NCI-H1417 treated with DMSO at 0.1 percent for 48 hours (cell line): Measurements from ENCODE around the gene CDH15.
"Not testable (repeated sequence)": the region's sequence is repeated elsewhere in the genome, so short reads cannot be mapped to it uniquely, and the experiment has no call there.

Experiments
- DNase-seq: peaks from one replicate; lab custom pipeline; 2025; lab: John Stamatoyannopoulos, UW

CDH15 gene

GRCh38 chr16:89155851-89156739 lies 15.5 kb upstream of the CDH15 start:
- no peak for DNase-seq

GRCh38 chr16:89156740-89157645 lies 14.6 kb upstream of the CDH15 start:
- no peak for DNase-seq

DNA sequence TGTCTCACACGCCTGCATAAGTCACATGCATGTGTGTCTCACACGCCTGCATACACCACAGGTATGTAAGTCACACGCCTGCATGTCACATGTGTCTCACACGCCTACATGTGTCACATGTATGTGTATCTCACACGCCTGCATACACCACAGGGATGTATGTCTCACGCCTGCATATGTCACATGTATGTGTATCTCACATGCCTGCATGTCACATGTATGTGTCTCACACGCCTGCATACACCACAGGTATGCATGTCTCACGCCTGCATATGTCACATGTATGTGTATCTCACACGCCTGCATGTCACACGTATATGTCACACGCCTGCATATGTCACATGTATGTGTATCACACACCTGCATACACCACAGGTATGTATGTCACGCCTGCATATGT lies 13.8 kb upstream of the CDH15 start:
- no peak for DNase-seq

DNA sequence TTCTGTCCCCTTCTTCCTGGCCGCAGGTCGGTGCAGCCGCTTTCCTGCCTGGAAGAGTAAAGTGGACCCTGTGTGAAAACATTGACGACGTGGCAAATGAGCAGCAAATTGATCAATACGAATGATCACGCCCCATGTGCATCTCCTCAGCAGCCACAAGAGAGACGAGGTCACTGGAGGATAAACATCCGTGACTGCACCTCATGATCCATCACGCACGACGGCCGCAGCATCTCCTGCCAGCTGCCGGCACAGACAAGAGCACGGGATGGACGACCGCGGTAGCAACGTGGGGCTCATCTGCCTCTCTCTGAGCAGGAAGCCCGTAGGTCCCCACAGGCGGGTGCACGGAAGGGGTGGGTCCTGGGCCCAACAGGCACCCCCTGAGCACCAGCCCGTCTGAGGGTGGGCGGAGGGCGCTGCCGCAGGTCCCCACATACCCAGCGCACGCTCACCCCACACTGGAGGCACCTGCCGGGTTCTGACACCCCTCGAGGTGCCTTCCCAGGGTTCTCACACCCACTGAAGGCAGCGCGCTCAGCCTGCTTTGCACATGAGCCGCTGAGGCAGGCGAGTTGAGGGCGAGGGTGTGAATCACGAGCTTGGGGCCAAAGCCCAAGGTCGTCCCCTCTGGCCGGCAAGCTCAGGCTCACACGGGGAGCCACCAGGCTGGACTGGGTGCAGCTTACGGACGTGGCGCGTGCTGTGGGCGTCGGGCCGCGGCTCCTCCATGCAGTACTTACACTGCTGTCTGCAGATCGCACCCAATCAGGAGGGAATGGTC lies 12.3 kb upstream of the CDH15 start:
- DNase-seq = no peak

DNA sequence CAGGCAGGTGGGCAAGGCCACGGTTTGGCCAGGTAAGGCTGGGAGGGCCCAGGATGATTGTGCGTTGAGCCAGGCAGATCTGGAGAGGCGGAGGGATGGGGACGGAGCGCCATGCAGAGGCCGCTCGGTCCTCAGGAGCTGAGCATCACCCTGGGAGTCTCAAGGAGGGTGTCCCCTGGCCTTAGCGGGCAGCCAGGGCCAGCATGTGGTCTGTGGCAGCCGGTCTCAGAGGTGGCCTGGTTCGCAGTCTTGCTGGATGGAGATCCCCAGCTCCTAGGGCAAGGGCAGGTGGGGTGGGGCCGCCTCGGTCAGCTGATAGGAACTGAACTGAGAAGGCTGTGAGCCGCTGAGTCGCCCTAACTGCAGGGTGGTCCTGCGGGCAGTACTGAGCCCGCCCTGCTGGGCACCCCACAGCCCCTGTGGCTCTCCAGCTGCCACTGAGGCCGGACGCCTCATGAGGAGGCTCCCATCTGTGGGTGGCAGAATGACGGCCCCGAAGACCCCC lies 11.6 kb upstream of the CDH15 start:
- no peak for DNase-seq

DNA sequence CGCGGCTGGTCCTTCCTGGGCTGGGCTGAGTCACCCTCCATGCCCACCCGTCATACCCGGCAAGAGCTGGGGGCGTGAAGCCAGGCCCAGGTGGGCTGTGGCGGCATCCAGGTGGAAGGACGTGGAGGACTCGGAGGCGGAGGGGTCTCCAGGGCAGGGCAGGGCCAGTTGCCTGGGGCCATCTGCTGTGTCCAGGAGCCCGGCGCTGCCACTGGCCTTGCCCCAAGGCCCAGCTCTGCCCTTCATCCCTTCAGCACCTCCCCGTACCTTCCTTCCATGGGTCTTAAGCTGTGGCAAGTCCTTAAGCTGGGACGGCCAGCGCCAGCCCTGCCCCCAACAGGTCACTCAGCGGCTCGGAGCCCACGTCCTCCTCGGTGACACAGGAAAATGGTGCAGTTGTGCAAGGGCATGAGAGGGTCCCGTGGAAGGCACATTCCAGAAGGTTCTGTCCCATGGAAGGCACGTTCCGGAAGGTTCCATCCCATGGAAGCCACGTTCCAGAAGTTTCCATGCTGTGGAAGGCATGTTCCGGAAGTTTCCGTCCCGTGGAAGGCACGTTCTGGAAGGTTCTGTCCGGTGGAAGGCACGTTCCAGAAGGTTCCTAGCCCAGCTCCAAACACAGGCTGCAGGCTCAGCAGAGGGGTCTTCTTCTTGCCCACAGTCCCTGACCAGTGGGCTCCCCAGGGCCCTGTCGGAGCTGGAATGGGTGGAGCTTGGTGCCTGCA lies 10.4 kb upstream of the CDH15 start:
- no peak for DNase-seq

DNA sequence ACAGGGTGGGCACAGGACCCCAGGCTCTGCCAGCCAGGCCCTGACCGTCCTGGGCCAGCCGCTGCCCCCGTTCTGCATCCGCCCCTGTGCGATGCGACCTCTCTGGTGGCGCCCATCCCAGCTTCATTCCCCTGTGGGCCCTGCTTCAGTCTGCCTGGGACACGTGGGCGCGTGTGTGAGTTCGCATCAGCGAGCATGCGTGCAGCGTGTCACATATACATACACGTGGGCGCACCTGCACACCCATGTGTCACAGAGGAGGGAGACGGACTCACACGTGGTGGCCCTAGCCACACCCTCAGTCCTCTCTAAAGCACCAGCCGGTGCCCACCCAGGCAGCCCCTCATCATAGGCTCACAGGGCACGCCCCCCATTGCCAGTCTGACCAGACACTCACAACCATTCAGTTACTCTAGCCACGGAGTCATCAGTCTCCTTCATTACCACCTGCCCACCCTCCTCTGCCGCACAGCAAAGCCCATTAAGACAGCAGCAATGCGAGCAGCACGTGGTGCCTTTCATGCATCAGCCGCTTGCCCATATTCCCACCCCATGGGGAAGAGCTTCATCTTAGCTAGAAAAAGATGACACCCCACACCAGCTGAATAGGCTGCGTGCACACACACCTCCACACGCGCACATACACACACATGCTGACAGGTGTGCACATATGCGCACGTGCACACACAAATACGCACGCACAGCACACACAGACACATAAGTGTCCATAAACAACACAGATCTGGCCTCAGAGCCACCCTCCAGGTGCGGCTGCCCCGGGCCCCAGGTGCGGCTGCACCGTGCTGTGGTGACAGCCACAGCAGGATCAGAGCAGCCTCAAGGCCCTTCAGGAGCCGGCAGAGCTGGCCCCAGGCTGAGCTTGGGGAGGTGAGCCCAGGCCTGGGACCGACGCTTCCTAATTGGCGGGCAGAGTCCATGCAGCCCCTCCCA lies 9.5 kb upstream of the CDH15 start:
- no peak for DNase-seq

DNA sequence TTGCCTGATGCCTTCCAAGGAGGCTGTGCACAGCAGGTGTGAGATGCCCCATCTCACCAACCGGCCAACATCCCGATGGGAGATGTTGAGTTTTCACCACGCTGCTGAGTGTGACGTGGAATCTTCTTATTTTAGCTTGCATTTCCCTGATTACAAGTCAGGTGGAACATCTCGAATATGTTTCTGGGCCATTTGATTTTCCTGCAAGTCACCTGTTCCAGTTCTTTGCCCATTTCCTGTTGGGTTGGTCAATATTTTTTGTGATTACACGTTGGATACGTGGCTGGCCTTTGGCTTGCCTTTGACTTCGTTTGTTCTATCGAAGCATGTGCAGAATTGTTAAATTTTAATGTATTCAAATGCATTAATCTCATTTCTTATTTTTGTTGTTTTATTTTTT lies 8.3 kb upstream of the CDH15 start:
- DNase-seq = no peak

DNA sequence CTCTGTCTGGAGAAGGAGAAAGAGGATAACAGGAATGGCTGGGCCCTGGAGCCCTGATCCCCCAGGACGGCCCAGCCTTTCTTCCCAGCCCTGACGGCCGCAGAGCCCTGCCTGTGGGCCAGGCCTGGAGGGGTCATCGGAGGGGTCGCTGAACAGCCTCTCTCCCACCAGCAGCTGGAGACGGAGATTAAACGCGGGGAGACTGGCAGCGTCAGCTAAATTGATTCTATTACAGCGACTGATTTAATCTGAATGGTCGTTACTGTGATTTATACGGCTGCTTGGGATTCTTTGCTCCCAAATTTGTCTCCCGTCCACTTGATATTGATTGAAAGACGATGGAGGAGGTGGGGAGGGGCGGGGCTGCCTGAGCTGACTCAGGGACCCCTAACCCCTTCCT lies 7.1 kb upstream of the CDH15 start:
- DNase-seq = no peak

DNA sequence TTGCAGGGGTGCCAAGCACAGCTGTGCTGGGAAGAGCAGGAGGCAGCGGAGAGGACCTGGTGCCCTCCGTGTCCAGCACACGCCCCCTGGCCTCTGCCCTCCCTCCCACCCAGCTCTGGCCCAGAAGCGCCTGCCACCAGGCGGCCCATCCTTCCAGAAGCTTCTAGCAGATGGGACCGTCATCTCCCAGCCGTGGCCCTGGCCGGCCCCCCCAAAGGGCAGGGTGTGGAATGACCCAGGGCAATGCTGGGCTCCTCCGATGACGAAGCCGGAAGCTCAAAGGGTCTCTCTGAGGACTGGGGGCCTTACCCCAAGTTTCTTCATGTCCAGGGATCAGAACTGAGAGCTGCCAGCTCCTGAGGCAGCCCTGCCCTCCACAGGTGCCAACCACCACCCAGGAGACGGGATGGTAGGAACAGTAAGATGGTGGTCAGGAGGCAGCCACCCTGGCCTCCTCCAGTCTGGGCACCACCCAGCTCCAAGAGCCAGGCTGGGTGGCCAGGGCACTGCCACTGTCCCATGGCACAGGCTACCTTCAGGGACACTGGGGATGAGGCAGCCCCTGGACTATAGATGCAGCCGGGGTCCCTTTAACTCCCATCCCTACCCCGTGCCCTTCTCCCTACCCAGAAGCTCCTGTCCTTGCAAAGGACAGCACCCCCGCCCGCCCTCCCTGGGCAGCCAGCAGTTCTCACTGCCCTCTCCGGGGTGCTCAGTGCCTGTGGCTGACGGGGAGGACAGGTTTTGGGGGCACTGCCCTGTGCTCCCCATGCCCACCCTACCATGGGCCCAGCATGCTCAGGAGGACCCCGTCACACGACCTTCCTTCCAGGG lies 6.5 kb upstream of the CDH15 start:
- no peak for DNase-seq

- DNase-seq = not testable (repeated sequence)
These were observed 5.9 kb upstream of the CDH15 start for GRCh38 chr16:89165681-89165979.

DNA sequence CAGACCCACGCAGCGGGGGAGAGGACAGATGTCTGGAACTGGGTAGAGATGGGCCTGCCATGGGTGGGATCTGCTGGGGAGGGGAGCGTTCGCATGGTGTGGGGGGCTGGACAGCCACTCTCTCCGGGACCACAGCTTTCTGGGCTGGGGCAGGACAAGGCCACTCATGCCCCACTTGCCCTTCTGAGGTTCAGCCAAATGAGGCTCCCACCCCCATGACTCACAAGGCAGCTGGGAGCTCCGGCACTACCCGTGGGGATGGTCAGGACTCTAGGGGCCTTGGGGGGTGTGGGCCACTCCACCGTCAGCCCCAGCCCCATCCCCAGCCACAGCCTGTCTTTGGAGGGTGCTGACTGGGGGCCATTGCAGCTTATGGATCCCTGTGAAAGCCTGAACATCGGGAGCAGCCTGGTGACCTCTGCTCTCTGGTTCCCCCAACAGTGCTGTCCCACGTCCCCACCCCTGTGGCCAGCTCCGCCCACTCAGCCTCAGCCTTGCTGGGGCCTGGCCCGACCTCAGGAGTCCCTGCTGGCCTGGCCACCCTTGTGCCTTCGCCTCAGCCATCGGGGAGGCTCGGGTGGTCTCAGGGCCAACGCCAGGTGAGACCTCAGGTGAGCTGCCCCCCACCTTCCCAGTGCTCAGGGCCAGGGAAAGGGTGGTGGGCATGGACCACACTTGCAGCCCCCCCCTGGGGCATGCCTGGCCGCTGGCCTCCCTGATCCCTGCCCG lies 4.7 kb upstream of the CDH15 start:
- no peak for DNase-seq

GRCh38 chr16:89167425-89167941 lies 4.1 kb upstream of the CDH15 start:
- no peak for DNase-seq

- DNase-seq = no peak
These were observed 3.0 kb upstream of the CDH15 start for GRCh38 chr16:89168381-89169189.

DNA sequence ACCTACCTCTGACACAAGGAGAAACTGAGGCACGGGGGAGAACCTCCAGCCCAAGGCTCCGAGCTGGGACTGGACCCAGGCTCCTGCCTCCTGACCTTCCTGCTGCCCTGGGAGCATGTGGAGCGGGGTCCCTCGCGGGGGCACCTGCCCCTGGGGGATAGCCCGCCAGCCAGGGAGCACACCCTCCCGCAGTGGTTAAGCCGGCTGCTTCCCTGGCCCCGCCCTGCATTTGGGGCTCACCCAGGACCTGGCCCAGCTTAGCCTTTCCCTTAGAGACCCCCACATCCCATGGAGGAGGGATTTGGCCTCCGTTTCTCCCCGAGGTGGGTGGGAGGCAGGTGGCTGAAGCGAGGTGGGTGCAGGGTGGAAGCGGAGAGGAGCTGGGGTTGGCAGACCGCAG lies 1.8 kb upstream of the CDH15 start:
- DNase-seq = no peak

GRCh38 chr16:89170346-89171215 lies 967 bp upstream of the CDH15 start:
- no peak for DNase-seq

DNA sequence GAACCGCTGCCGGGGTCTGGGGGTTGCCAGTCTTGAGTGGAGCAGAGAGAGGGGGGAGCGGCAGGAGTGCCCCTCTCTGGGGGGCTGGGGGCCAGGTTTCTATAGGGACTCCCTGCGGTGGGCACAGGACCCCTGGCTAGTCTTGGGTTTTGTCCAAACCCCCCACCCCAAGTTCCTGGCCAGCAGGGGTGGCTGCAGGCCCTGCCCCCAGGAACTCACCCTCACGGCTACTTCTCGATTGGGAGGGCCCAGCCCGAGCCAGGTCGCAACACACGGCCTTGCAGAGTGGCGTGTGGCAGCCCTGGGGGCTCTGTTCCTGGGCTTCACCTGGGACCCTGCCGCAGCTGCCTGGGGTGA lies 601 bp downstream of the CDH15 start:
- DNase-seq = no peak
